Measurements from ENCODE around the gene MUSTN1.

The MUSTN1 gene

DNA sequence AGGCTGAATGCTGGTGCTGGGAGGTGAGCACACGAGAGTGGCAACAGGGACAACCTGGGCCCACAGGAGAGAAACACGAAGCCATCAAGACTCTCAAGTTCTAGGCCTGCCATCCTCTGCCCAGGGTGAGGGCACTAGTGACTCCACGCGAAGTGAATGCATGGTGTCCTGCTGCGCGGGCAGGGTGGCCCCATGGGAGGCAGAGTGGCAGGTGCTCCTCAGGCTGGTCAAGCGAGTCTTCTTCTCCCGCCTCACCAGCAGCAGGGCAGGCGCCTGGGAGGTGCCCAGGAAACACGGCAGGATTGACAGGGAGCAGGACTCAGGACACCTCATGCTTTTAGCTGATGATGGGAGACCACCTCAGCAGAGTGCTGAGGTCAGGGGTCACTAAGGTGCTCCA is 35.7 kb upstream of the MUSTN1 start:
- TF ChIP-seq, protein P1, sequence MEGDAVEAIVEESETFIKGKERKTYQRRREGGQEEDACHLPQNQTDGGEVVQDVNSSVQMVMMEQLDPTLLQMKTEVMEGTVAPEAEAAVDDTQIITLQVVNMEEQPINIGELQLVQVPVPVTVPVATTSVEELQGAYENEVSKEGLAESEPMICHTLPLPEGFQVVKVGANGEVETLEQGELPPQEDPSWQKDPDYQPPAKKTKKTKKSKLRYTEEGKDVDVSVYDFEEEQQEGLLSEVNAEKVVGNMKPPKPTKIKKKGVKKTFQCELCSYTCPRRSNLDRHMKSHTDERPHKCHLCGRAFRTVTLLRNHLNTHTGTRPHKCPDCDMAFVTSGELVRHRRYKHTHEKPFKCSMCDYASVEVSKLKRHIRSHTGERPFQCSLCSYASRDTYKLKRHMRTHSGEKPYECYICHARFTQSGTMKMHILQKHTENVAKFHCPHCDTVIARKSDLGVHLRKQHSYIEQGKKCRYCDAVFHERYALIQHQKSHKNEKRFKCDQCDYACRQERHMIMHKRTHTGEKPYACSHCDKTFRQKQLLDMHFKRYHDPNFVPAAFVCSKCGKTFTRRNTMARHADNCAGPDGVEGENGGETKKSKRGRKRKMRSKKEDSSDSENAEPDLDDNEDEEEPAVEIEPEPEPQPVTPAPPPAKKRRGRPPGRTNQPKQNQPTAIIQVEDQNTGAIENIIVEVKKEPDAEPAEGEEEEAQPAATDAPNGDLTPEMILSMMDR (IDR thresholded peaks at IDR 0.05; ENCODE audit: low read depth, low read length, missing control alignments): no peak

GRCh38 chr3:52866427-52866826 is 31.6 kb upstream of the MUSTN1 start:
- DNase-seq (ENCODE audit: low read depth): no peak
- TF ChIP-seq, protein P1 (IDR thresholded peaks at IDR 0.05; ENCODE audit: low read depth, low read length, missing control alignments): no peak
- no peak overlapping the region for H3K4me3 ChIP-seq (ENCODE audit: low read depth, low read length)

More for the DNA sequence above, 35.7 kb upstream of the MUSTN1 start:
- DNase-seq (ENCODE audit: low read depth): no peak
- no peak overlapping the region for H3K4me3 ChIP-seq (ENCODE audit: low read depth, low read length)

GRCh38 chr3:52865994-52866393 is 31.2 kb upstream of the MUSTN1 start:
- TF ChIP-seq, protein P1 (IDR thresholded peaks at IDR 0.05; ENCODE audit: low read depth, low read length, missing control alignments): no peak
- DNase-seq (ENCODE audit: low read depth): no peak
- H3K4me3 ChIP-seq (ENCODE audit: low read depth, low read length): no peak overlapping the region

DNA sequence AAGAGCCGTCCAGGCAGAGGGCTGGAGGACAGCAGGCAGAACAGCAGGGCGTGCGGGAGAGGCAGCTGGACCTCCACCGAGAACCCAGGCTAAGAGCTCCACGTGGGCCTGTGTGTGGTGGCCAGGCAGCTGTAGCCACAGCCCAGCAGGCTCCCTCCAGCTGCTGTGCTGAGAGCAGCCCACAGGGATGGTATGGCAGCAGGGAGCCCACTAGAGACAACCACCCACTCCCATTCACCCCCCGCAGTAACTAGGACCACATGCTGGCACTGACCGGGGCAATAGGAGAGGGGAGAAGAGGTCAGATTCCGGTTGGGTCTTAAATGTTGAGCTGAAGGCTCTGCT is 25.6 kb upstream of the MUSTN1 start:
- no peak for DNase-seq (ENCODE audit: low read depth)
- TF ChIP-seq, protein P1 (IDR thresholded peaks at IDR 0.05; ENCODE audit: low read depth, low read length, missing control alignments): no peak
- no peak overlapping the region for H3K4me3 ChIP-seq (ENCODE audit: low read depth, low read length)

DNA sequence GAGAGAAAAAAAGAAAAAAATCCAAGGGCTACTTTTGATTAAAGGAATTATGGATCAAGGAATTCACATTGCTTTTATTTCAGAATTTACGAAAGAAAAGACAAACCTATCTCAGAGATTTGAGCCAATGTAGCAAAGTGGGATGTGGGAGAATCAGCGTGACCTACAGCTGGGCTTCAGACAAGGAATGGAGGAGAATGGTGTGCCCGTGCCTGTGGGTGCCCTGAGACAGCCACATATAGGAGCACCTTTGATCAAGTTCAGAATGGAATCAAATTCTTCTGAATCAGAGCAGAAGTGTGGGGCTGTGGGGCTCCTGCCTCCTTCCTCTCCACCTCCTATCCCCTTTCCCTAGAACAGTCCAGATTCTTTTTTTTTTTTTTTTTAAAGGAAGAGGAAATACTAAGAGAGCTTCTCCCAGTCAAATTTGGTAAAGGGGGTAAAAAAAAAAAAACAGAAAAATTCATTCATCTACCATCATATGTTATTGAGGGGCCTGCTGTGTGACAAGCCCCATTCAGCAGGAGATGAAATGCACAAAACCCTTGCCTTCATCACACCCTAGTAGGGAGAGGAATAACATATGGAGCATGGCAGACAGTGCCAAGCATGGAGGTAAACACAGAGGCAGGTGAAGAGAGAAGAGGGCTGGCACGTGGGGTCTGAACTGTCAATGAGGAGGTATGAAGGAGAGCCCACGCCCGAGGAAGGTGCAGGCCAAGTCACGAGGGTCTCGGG is 25.0 kb upstream of the MUSTN1 start:
- no peak overlapping the region for H3K4me3 ChIP-seq (ENCODE audit: low read depth, low read length)
- TF ChIP-seq, protein P1 (IDR thresholded peaks at IDR 0.05; ENCODE audit: low read depth, low read length, missing control alignments): no peak
- DNase-seq (ENCODE audit: low read depth): no peak

DNA sequence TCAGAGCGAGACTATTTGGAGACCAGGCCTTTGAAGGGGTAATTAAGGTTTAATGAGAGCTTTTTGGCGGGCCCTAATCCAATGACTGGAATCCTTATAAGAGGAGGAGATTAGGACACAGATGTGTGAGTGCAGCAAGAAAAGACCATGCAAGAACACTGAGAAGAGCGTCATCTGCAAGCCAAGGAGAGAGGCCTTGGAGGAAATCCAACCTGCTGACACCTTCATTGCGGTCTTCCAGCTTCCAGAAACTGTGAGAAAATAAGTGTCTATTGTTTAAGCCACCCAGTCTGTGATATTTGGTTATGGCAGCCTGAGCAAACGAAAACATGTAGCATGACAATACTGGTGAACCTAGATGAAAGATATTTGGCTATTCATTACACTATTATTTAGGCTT is 23.0 kb upstream of the MUSTN1 start:
- H3K4me3 ChIP-seq (ENCODE audit: low read depth, low read length): no peak overlapping the region
- TF ChIP-seq, protein P1 (IDR thresholded peaks at IDR 0.05; ENCODE audit: low read depth, low read length, missing control alignments): no peak
- DNase-seq (ENCODE audit: low read depth): no peak

DNA sequence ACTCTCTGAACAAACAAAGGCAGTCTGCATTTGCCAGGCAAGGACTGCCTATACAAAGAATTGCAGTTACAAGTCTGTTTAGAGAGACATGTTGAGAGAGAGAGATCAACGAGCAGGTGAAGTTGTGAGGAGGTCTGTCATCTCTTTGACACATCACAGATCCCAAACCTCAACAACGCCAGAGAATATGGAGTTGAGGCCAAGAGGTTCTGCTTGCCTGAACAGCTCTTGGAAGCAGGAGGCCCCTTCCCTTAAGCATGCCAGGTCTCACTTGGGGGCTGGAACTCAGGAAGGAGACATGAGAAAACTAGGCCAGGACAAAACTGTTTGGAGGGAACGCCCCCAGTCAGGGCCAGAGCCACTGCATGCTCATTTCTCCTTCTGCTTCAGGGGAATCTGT is 22.3 kb upstream of the MUSTN1 start:
- no peak overlapping the region for H3K4me3 ChIP-seq (ENCODE audit: low read depth, low read length)
- no peak for DNase-seq (ENCODE audit: low read depth)
- TF ChIP-seq, protein P1 (IDR thresholded peaks at IDR 0.05; ENCODE audit: low read depth, low read length, missing control alignments): no peak
